Dendritic cell treated with granulocyte-macrophage colony-stimulating factor and Interleukin-4, amounts not matched to agents 40 ng/mL and 50 ng/mL, for 4 days (primary cell): Measurements from ENCODE around the gene ST3GAL6.
"Not testable (repeated sequence)": the region's sequence is repeated elsewhere in the genome, so short reads cannot be mapped to it uniquely, and the experiment has no call there.

Experiments
- H3K27ac Mint-ChIP-seq: one replicate; pipeline ENCODE4 v1.8.0; 2022; ENCODE audit warnings: mild to moderate bottlenecking, mixed read lengths
- H3K27me3 Mint-ChIP-seq: one replicate; pipeline ENCODE4 v1.8.0; 2022; ENCODE audit warnings: mild to moderate bottlenecking, mixed read lengths
- H3K36me3 Mint-ChIP-seq: one replicate; pipeline ENCODE4 v1.8.0; 2022; ENCODE audit warnings: low read depth, mixed read lengths
- H3K4me1 Mint-ChIP-seq: one replicate; pipeline ENCODE4 v1.8.0; 2022; ENCODE audit warnings: low read depth, mixed read lengths
- H3K4me3 Mint-ChIP-seq: one replicate; pipeline ENCODE4 v1.8.0; 2022; ENCODE audit warnings: mild to moderate bottlenecking, moderate library complexity, mixed read lengths
- H3K9me3 Mint-ChIP-seq: one replicate; pipeline ENCODE4 v1.8.0; 2022; ENCODE audit warnings: mixed read lengths
- intact Hi-C: fragments of 100-400 bp; cut with micrococcal nuclease; formaldehyde crosslinking; loops from one replicate; pipeline ENCODE4 v1.15.0; 2022

Gene ST3GAL6

DNA sequence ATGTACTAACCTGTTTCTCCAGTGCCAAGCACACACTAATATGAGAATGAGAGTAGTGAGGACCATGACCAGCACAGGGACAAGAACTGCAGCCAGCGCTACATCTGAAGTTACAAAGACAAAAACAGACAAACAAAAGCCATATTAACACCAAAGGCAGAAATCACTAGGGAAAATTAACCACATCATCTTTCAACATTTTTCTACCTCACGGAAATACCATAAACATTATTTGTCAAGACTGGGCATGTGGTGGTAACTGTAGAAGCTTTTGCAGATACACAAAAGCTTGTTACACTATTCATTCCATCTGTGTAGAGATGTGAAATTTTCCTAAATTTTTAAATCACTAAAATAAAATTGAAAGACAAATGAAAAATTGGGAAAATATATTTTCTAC, 44.9 kb downstream of the ST3GAL6 start:
- Mint-ChIP-seq H3K27ac (no peak overlapping the region), H3K9me3 (no peaks in the 10 kb centered on the region), H3K4me3 (no peak overlapping the region), H3K27me3 (no peaks in the 10 kb centered on the region), H3K36me3 (no peaks in the 10 kb centered on the region), H3K4me1 (peaks cover 27% of the 10 kb centered on the region)
- intact Hi-C loops: loop anchor here (5.0 kb wide), 1 partner anchor 46 kb away; the partner anchor contains the start of gene ST3GAL6

DNA sequence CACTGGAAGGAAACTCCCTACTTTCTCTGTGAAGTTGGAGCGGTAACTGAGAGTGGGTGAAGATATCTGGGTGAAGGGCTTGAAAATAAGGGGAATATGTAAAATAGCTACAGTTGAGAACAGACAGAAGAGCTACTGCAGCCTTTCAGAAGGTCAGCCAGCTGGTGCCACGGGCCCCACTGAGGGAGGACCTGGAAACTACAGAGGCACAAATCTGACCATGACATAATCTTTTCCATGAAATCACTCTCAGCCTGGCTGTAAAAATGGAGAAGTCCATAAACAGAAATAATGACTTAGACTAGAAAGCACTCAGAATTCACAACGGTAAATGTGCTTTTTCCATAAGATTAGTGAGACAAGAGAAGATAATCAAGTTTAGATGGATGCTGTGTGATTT, 46.4 kb downstream of the ST3GAL6 start:
- Mint-ChIP-seq H3K27ac (peak overlapping the region; percentile 72), H3K4me1 (peaks cover 27% of the 10 kb centered on the region), H3K27me3 (no peaks in the 10 kb centered on the region), H3K36me3 (no peaks in the 10 kb centered on the region), H3K4me3 (no peak overlapping the region), H3K9me3 (no peaks in the 10 kb centered on the region)
- intact Hi-C loops: loop anchor here (5.0 kb wide), 1 partner anchor 47 kb away; the partner anchor contains the start of gene ST3GAL6

DNA sequence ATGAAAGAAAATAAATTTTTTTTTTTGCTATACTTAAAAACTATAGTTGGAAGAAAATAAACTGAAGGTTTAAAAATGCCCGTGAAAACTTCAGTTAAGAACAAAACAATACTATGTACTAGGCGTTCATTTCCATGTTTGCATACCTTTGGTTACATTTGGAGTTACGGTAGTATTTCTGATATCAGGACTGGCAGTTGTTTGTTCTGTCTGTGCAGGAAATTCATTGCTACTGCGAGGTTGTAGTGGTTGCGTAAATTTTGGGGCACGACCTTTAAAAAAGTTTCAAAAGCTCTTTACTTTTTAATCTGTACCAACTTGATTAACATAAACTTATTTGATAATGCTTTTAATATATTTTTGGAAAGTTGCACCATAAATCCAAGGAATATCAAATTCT, 47.9 kb downstream of the ST3GAL6 start:
- Mint-ChIP-seq H3K27ac (no peak overlapping the region), H3K4me3 (no peak overlapping the region), H3K4me1 (peaks cover 27% of the 10 kb centered on the region), H3K9me3 (no peaks in the 10 kb centered on the region), H3K27me3 (no peaks in the 10 kb centered on the region), H3K36me3 (no peaks in the 10 kb centered on the region)
- intact Hi-C loops: loop anchor here (5.0 to 10.0 kb wide), 4 partner anchors 79 to 769 kb away; partner anchors contain the start of gene CLDND1

DNA sequence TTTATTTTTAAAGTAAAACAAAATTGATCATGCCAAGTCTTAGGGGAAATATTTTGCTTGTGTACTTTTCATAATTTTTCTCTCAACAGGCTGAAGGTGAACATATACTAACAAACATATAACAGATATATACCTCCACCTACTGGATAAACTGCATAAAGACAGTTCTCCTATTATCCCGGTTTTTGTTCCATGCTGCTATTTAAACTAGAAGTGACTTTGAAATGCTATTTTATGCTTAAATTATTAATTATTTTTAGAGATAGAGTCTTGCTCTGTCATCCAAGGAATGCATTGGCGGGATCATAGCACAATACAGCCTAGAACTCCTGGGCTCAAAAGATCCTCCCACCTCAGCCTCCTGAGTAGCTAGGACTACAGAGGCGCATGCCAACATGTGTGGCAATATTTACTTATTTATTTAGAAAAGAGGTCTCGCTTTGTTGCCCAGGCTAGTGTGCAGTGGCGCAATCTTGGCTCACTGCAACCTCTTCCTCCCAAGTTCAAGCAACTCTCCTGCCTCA, 49.8 kb downstream of the ST3GAL6 start:
- no peaks in the 10 kb centered on the region for H3K36me3 Mint-ChIP-seq
- H3K4me1 Mint-ChIP-seq: peaks cover 13% of the 10 kb centered on the region
- H3K27me3 Mint-ChIP-seq: no peaks in the 10 kb centered on the region
- no peak overlapping the region for H3K4me3 Mint-ChIP-seq
- no peak overlapping the region for H3K27ac Mint-ChIP-seq
- intact Hi-C loops: loop anchor here (1.0 to 10.0 kb wide), 6 partner anchors 81 to 771 kb away; partner anchors contain the start of gene CLDND1
- H3K9me3 Mint-ChIP-seq: no peaks in the 10 kb centered on the region

DNA sequence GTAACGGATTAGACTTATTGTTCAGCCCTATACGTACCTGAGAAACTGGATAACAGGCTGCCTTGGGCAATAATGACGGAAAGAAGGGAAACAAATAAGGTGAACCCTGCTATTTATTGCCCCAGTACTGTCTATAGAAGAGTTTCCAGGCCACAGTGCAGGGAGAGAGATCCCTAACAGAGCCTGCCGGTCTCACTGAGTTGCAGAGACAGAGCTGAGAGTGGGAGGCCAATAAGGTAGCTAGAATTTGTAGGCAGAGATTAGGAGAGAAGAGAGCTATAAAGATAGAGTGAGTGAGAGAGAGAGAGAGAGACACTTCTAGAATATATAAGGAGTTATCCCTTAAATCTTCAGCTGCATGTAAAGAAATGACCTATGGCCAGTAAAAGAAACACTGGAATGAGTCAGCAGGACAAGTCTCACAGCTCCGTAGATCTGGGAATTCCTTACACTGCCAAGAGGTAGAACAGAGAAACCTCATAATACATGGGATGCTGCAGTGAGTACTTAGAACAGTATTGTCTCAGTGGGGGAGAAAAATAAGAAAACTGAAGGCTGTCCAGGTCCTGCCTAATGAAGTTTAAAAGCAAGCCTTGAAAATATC, 51.8 kb downstream of the ST3GAL6 start:
- intact Hi-C loops: loop anchor here (5.0 to 10.0 kb wide), 5 partner anchors 83 to 773 kb away; partner anchors contain the start of gene CLDND1
- Mint-ChIP-seq H3K9me3 (no peaks in the 10 kb centered on the region), H3K27me3 (no peaks in the 10 kb centered on the region), H3K27ac (no peak overlapping the region), H3K4me1 (peaks cover 4% of the 10 kb centered on the region), H3K36me3 (no peaks in the 10 kb centered on the region), H3K4me3 (no peak overlapping the region)

DNA sequence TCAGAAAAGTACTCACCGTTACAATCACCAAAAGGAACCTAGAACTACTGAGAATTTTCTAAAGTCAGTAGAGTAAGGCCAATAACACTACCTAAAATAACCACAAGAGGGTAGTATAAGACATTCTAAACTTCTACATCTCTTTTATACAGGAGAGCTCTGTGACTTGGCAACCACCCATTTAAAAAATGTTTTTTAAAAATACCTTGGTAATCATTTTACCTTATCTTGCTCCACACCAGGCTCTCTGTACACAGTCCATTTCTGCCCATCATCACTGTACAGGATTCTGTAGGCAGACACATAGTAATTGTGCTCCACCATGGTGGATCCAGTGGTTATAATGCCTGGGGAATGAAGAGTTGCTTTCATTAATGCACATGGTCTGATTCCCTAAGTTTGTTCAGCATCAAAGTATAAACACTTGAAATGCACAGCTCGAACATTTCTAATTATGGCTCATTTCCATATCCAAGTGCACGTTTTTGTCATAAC, 54.5 kb downstream of the ST3GAL6 start:
- Mint-ChIP-seq H3K9me3 (no peaks in the 10 kb centered on the region), H3K36me3 (no peaks in the 10 kb centered on the region), H3K27ac (no peak overlapping the region), H3K27me3 (no peaks in the 10 kb centered on the region), H3K4me3 (no peak overlapping the region), H3K4me1 (no peaks in the 10 kb centered on the region)
- intact Hi-C loops: loop anchor here (1.0 to 10.0 kb wide), 5 partner anchors 293 to 869 kb away; partner anchors contain the start of gene CLDND1

DNA sequence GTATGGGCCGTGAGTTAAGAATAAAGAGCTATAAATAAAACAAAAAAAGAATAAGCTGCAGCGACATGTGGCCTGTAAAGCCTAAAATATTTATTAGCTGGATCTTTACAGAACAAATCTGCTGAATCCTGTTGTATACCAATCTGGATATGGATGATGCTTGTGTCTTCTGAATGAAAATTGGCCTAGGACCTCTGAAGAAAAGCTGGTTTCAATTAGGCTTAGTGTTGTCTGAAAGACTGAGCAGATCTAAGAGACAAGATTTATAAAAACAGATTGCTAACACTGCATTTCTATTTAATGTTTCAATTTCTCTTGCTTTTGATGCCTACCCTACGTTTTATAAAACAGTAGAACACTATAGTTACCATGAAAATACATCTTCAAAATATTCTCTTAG, 57.9 kb downstream of the ST3GAL6 start:
- Mint-ChIP-seq H3K9me3 (no peaks in the 10 kb centered on the region), H3K4me3 (no peak overlapping the region), H3K27ac (no peak overlapping the region), H3K4me1 (no peaks in the 10 kb centered on the region), H3K27me3 (no peaks in the 10 kb centered on the region), H3K36me3 (no peaks in the 10 kb centered on the region)
- intact Hi-C loops: loop anchor here (5.0 kb wide), 1 partner anchor 171 kb away; no protein-coding TSS in a partner anchor

DNA sequence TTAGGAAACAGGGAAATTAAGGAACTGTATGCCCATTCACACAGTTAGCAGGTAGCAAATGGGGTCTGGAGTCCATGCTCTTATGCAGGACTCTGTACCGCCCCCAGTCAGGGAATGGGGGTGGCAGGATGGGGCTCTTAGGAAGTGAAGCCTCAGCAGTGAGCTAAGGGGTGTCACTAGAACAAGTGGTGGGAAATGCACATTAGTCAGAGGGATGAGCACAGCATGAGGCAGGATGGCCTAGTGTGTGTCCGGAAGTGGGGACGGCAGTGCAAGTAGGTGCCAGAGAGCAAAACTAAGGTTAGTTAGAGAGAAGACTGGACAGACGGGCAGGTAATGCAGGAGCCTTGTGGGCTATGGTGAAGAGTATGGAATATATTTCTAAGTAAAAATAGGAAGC, 60.7 kb downstream of the ST3GAL6 start:
- Mint-ChIP-seq H3K9me3 (no peaks in the 10 kb centered on the region), H3K4me3 (no peak overlapping the region), H3K4me1 (no peaks in the 10 kb centered on the region), H3K27me3 (no peaks in the 10 kb centered on the region), H3K27ac (no peak overlapping the region), H3K36me3 (no peaks in the 10 kb centered on the region)
- intact Hi-C loops: loop anchor here (5.0 kb wide), 1 partner anchor 169 kb away; no protein-coding TSS in a partner anchor

DNA sequence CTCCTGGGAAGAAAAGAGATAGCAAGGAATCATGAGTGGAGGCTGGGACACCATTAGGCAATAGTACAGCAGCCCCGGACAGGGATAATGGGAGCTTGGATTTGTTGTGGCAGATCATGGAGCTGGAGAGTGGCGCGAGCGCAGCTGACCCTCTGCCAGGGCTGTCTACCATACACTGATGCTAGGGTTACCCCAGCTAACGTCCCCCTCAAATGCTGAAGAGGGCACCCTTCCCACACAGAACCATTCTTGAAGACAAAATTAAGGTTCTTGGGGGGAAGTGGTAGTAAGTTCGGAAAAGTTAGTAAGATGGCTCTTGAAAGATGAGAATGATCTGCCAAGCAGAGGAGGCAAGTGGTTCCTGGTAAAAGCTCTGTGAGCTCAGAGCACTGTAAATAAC, 61.1 kb downstream of the ST3GAL6 start:
- Mint-ChIP-seq H3K4me3 (no peak overlapping the region), H3K27me3 (no peaks in the 10 kb centered on the region), H3K4me1 (no peaks in the 10 kb centered on the region), H3K36me3 (no peaks in the 10 kb centered on the region), H3K27ac (no peak overlapping the region), H3K9me3 (no peaks in the 10 kb centered on the region)
- intact Hi-C loops: loop anchor here (5.0 kb wide), 1 partner anchor 168 kb away; no protein-coding TSS in a partner anchor

DNA sequence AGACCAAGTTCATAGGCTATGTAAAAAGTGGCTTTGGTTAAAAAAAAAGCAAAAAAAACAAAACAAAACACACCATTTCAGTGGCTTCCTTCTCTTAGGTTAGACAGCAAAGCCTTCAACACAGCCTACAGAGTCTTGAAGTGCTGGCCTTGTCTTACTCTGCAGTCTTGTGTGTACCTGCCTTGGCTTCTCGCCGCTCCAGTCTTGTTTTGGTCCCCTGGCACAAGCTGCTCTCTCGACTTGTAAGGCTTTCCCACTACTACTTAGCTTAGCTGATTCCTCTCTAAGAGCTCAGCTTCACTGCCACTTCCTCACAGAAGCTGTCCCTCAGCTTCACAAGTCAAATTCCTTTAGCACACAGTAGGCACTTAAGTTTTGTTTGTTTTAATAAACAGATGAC, 63.0 kb downstream of the ST3GAL6 start:
- H3K27ac Mint-ChIP-seq: no peak overlapping the region
- no peaks in the 10 kb centered on the region for H3K27me3 Mint-ChIP-seq
- H3K4me1 Mint-ChIP-seq: no peaks in the 10 kb centered on the region
- no peak overlapping the region for H3K4me3 Mint-ChIP-seq
- intact Hi-C loops: no loop called here
- no peaks in the 10 kb centered on the region for H3K9me3 Mint-ChIP-seq
- no peaks in the 10 kb centered on the region for H3K36me3 Mint-ChIP-seq

DNA sequence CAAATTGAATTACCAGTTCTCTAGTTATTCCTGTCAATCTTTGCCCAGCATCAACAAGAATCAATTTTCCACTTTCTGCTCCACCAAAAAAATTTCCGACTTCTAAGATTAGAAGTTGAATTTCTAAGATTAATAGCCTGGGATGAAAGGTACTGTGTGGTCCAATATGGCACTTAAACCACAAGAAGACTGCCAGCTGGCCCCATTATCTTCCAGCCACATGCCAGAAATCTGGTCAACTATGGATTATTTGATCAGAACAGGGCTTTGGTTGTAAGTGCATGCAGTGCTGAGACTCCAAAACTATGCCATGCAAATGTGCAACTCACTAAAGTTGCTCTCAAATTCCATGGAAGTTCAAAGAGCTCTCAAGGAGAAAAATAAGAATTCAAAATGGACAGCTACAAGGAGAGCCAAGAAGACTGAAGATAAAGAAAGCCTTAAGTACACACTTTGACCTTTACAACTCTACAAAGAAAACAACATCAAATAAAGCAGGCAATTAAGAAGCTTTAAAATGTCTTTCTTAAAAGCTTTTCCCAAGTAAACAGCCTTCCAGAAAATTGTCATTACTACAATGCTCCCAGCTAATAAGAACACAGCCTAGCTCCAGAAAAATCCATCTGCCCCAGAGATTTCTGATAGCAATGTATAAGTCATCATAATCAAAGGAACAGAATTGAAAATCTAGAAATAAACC, 64.2 kb downstream of the ST3GAL6 start:
- Mint-ChIP-seq H3K36me3 (no peaks in the 10 kb centered on the region), H3K4me1 (no peaks in the 10 kb centered on the region), H3K9me3 (peaks cover 6% of the 10 kb centered on the region), H3K27me3 (no peaks in the 10 kb centered on the region), H3K27ac (no peak overlapping the region), H3K4me3 (no peak overlapping the region)
- intact Hi-C loops: no loop called here

DNA sequence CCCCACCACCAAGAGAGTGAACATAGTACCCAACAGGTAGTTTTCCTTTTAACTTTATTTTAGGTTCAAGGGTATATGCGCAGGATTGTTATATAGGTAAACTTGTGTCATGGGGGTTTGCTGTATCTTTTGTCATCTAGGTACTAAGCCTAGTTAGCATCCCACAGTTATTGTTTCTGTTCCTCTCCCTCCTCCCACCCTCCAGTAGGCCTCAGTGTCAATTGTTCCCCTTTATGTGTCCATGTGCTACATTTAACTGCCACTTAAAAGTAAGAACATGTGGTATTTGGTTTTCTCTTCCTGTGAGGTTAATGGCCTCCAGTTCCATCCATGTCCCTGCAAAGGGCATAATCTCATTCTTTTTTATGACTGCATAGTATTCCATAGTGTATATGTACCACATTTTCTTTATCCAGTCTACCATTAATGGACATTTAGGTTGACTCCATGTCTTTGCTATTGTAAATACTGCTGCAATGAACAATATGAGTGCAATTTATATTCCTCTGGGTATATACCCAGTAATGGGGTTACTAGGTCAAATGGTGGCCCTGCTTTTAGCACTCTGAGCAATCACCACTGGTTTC, 66.2 kb downstream of the ST3GAL6 start:
- Mint-ChIP-seq H3K27me3 (peaks cover 1% of the 10 kb centered on the region), H3K4me1 (no peaks in the 10 kb centered on the region), H3K9me3 (peaks cover 6% of the 10 kb centered on the region), H3K4me3 (no peak overlapping the region), H3K36me3 (no peaks in the 10 kb centered on the region), H3K27ac (no peak overlapping the region)
- intact Hi-C loops: no loop called here

DNA sequence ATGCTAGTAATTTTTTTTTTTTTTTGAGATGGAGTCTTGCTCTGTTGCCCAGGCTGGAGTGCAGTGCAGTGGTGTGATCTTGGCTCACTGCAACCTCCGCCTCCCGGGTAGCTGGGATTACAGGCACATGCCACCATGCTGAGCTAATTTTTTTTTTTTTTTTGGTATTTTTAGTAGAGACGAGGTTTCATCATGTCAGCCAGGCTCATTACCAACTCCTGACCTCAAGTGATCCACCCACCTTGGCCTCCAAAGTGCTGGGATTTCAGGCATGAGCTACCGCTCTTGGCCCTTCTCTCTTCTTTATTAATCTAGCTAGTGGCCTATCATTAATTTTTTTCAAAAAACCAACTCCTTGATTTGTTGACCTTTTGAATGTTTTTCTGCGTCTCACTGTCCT, 67.9 kb downstream of the ST3GAL6 start:
- H3K36me3 Mint-ChIP-seq, H3K27ac Mint-ChIP-seq, H3K27me3 Mint-ChIP-seq, H3K9me3 Mint-ChIP-seq, intact Hi-C loops, H3K4me3 Mint-ChIP-seq, H3K4me1 Mint-ChIP-seq: not testable (repeated sequence)

DNA sequence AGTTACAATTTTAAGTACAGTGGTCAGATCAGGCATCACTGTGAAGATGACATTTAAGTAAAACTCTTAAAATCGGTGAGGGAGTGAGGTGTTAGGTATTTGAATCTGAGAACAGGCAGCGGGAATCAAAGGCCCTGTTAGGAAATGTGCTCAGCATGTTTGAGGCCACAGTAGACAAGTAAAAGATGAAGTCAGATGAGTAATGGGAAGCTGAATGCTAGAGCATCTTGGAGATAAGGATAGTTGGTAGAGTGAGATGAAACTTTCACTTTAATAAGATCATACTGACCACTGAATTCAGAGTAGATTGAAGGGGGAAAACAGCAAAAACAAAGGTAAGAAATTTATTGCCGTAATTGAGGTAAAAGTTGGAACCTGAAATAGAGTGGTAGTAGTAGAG, 76.7 kb downstream of the ST3GAL6 start:
- H3K27ac Mint-ChIP-seq: no peak overlapping the region
- no peak overlapping the region for H3K4me3 Mint-ChIP-seq
- no peaks in the 10 kb centered on the region for H3K27me3 Mint-ChIP-seq
- intact Hi-C loops: no loop called here
- no peaks in the 10 kb centered on the region for H3K9me3 Mint-ChIP-seq
- no peaks in the 10 kb centered on the region for H3K4me1 Mint-ChIP-seq
- no peaks in the 10 kb centered on the region for H3K36me3 Mint-ChIP-seq
